MV-4-11 (cell line): ENCODE measurements around the gene UTF1.
A peak's percentile ranks its signal among the peaks of the same experiment; 100 is the strongest.

Source experiments
- DNase-seq: peaks from one replicate; lab custom pipeline; 2025; lab: John Stamatoyannopoulos, UW

UTF1 gene

DNA sequence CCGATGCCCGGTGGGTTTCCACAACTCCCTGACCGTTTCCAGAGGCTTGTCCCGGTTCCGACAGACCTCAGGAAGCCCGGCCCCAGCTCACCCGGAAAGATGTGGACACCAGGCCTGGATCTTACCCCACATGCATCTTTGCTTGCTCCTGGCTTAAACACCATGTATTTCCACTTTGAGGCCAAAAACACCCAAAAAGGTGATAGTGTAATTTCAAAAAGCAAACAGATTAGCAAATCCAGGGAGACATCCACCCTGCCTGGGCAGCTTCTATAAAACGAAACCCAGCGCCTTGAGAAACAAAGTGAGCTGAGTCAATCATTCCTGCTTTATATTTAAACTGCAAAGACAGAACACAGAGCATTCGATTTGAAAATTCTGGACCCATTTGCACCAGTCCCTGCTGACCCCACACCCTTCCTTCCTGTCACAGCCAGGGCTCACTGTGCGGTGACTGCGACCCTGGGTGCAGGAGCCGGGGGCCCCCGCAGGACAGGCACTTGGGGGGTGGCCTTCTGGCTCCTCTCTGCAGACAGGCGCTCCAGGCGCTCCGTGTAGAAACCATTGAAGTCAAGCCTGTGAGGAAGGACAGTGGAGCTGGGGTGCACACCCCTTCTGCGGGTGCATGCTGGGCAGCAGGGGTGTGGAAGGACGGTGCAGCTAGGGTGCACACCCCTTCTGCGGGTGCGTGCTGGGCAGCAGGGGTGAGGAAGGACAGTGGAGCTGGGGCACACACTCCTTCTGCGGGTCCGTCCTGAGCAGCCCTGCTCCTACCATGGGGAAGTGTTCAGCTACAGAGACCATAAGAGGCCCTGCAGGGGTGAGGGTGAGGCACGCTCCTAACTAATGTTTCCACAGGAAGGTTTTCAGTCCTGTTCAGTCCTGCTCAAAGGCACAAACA, 49.6 kb downstream of the UTF1 start:
- DNase-seq, result peak; percentile 81

- no peak for DNase-seq
These were observed 50.5 kb downstream of the UTF1 start for GRCh38 chr10:133280391-133281059.

DNA sequence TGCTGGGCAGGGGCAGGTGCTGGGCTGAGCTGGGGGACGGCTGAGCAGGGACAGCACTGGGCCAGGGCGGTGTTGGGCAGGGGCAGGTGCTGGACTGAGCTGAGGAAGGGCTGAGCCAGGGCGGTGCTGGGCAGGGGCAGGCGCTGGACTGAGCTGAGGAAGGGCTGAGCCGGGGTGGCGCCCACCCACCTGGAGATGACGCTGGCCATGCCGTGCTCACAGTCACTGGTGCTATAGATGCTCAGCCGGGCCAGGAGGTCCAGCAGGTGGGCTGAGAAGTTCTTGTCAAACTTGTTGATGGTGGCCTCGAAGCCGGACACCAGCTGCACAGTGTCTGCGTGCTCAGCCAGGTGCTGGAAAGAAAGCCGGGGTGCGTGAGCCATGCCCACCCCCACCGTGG, 51.1 kb downstream of the UTF1 start:
- no peak for DNase-seq
